GM23248 (cell line): ENCODE results near the gene ZNF683.

Experiments used
- EZH2 ChIP-seq: fragments of 200-600 bp; sonication (generic); IDR thresholded peaks from 2 replicates; pipeline ENCODE4 v1.6.1; 2018; ENCODE audit warnings: antibody characterized with exemption, mild to moderate bottlenecking; ENCODE audit not compliant: insufficient read depth, poor library complexity, severe bottlenecking
- EZH2phosphoT487 ChIP-seq: fragments of 200-600 bp; sonication (generic); IDR thresholded peaks from 2 replicates; pipeline ENCODE4 v1.6.1; 2018; ENCODE audit warnings: antibody characterized with exemption, moderate library complexity, mild to moderate bottlenecking, low read depth; ENCODE audit not compliant: insufficient read depth

DNA sequence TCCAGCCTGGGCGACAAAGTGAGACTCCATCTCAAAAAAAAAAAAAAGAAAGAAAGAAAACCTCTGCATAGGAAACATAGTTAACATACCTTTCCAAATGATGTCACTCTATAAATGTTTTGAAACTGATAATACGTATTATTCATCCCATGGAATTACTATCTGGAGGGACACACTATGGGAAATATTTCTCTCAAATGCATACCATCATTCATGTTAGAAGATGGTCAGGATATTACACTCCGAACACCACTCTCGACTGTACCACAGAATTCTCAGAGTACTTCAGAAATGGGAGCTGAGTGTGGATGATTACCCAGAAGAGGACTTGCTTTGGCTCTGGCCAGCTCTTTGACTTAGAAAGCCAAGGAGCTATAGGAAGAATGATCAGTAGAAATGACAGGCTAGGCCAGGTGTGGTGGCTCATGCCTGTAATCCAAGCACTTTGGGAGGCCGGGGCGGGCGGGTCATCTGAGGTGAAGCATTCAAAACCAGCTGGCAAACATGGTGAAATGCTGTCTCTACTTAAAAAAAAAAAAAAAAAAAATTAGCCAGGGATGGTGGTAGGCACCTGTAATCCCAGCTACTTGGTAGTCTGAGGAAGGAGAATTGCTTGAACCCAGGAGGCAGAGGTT lies 32.8 kb upstream of the ZNF683 start:
- TF ChIP-seq EZH2 (no peak), EZH2phosphoT487 (no peak)
